Stimulated activated CD8-positive, alpha-beta memory T cell treated with anti-CD3 and anti-CD28 coated beads, Interleukin-12 subunit alpha, Interleukin-12 subunit beta, amount 100 ng/mL, for 1 hour (primary cell): ENCODE measurements around the gene ZNF124.
A peak's percentile ranks its signal among the peaks of the same experiment; 100 is the strongest.
"Not testable (repeated sequence)": the region's sequence is repeated elsewhere in the genome, so short reads cannot be mapped to it uniquely, and the experiment has no call there.

Experiments used
- DNase-seq: peaks from one replicate; pipeline ENCODE4 v3.0.0-alpha.2; 2020; ENCODE audit warnings: low read depth

The ZNF124 gene

GRCh38 chr1:247171875-247172563 is at the start of gene ZNF124:
Gene ZNF124 (minus strand): TSS chr1:247172020. CDS start chr1:247171877, 143 bp downstream.
- DNase-seq: not testable (repeated sequence)

DNA sequence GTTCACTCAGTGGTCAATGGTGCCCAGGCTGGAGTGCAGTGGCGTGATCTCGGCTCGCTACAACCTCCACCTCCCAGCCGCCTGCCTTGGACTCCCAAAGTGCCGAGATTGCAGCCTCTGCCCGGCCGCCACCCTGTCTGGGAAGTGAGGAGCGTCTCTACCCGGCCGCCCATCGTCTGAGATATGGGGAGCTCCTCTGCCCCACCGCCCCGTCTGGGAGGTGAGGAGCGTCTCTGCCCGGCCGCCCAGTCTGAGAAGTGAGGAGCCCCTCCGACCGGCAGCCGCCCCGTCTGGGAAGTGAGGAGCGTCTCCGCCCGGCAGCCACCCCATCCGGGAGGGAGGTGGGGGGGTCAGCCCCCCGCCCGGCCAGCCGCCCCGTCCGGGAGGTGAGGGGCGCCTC is 48.5 kb upstream of the ZNF124 start:
- DNase-seq: not testable (repeated sequence)

GRCh38 chr1:247218121-247218651 is 46.4 kb upstream of the ZNF124 start:
- DNase-seq: no peak

- DNase-seq: no peak
These were observed 44.4 kb upstream of the ZNF124 start for GRCh38 chr1:247216261-247216660.

DNA sequence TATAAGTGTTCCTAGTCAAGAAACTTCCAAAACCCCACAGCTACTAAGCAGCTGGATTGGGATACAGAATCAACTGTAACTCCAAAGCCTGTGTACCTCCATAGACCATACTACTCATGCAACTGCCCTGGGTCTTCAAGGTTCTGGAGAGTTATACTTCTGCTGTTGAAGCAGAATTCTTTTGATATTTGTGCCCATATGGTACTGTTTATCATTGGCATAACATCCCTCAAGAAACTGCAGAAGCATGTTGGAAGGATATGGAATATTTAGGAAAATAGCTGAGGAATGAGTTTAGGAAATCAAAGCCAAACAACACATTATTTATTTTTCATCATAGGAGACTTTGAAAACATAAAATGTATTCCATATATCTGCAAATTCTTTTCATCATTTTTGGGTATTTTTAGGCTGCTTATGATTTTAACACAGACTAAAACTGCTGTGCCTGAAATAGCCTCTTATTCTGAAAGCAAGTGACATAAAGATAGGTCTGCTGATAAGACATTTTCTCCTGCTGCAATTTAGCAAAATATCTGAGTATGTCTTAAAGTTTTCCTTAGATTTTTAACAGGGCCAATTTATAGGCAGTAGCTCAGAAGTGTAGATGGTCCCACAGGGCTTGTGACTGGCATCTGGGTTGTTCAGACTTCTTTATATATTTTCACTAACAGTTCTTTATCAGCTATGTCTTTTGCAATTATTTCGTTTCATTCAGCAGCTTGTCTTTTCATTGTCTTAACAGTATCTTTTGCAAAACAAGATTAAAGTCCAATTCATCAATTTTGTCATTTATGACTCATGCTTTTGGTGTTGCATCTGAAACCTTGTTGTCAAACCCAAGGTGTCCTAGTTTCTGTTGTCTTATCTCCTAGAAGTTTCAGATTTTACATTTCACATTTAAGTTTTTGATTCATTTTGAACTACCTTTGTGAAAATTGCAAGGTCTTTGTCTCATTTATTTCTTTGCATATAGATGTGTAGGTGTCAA is 41.1 kb upstream of the ZNF124 start:
- DNase-seq: no peak

- DNase-seq: no peak
These were observed 40.2 kb upstream of the ZNF124 start for GRCh38 chr1:247212012-247212411.

DNA sequence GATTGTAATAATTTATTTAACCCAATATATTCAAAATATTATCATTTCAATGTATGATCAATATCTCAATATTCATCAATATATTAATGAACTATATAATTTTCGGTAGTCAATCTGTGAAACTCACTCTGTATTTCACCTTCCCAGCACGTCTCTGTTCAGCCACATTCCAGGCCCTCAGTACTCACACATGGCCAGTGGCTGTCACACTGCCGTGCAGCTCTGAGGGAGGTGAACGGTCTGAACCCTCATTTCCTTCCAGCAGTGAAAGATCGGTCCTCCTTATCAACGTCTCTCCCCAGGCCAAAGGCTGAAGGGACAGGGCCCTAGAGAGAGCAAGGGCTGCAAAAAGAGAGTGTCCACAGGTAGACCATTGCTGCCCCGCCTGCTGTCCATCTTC is 39.5 kb upstream of the ZNF124 start:
- no peak for DNase-seq

- peak; percentile 92 for DNase-seq
These were observed 38.7 kb upstream of the ZNF124 start for GRCh38 chr1:247210376-247211117.

DNA sequence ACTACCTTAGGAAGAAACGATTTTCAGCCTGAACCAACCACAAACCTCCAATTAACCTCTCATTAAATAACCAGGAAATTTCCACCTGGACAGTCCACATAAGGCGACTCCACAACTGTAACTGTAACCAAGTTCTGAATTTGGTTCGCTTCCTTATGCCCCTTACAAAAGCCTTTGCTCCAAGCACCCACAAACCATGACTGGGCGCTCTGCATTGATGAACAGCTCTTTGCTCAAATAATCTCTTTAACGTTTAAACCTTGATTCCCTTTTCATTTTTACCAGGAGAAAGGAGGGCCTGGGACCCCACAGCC is 38.2 kb upstream of the ZNF124 start:
- DNase-seq: no peak

DNA sequence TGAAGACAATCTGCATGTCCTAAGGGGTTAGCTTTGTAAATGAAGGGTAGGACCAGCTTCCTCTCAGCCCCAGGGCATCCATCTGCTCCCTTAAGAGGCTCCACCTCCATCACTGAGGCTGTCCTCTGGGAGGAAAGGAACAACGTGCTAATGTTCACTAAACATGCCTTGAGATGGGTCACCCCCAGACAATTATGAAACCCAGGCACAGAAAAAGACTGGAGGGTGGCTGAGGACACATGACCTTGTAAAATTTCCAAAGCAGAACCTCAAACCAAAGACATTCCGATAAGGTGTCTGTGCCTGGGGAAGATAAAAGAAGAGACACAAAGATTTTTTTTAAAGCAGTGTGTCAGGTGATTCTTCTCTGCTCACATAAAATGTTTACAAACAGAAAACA is 37.6 kb upstream of the ZNF124 start:
- DNase-seq: no peak

GRCh38 chr1:247204177-247204647 is 32.4 kb upstream of the ZNF124 start:
- DNase-seq: no peak

GRCh38 chr1:247198781-247199180 is 27.0 kb upstream of the ZNF124 start:
- DNase-seq: no peak

DNA sequence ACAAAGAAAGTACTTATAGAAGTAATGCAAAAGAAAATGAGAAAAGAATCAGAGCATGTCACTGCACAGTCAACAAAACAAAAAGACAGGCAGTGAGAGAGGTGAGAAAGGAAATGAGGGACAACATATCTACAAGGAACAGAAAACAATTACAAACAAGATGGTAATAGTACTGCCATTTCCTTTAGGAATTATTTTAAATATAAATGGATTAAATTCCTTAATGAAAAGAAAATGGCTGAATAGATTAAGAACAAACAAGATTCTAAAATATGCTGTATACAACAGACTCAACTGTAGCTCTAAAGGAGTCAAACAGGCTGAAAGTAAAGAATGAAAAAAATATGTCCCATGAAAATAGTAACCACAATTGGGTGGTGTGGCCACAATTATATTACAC is 22.1 kb upstream of the ZNF124 start:
- no peak for DNase-seq

GRCh38 chr1:247189981-247190798 is 18.4 kb upstream of the ZNF124 start:
- no peak for DNase-seq

- no peak for DNase-seq
These were observed 13.8 kb upstream of the ZNF124 start for GRCh38 chr1:247185667-247186066.

DNA sequence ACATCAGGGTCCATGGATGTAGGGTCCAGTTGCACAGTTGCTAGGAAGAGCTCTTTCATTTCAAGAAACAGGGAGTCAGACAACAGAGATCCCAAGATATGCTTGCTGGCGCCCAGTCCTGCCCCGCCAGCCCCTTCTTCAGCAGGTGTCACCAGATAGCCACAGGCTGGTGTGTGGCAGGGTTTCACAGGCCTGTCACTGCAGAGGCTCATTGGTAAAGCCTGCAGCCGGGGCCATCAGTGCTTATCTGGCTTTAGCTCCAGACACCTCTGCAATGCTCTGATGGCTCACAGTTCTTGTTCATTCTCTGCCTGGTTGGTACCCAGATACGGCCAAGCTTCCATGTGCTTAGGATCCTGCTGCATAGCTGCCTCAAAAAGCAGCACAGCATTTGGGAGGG is 12.4 kb upstream of the ZNF124 start:
- DNase-seq: no peak

DNA sequence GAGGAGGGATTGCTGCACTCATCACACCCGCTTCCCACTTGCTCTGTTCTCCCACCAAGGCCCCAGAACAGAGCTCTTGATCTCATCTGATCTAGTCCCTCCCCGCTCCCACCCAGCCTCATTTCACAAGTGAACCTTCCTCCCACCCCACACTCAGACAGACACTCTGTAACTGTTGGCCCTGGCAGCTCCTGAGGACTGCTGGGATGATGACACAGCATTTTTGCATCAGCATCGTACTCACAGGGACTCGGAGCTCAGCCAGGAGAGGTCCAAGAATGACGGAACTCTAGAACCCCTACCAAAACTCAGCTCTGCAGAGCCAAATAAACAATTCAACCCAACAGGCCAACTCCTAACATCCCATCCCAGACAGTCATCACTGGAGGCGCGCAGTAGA is 11.2 kb upstream of the ZNF124 start:
- no peak for DNase-seq

- DNase-seq: no peak
These were observed 8.8 kb upstream of the ZNF124 start for GRCh38 chr1:247180581-247180980.

GRCh38 chr1:247177755-247178154 is 5.9 kb upstream of the ZNF124 start:
- DNase-seq: no peak

GRCh38 chr1:247175458-247175857 is 3.6 kb upstream of the ZNF124 start:
- no peak for DNase-seq

GRCh38 chr1:247173431-247173830 is 1.6 kb upstream of the ZNF124 start:
- no peak for DNase-seq
